Tibial nerve (tissue), 4 donors: ENCODE measurements around the gene KRT86. TPM values are rescaled to one million over a fixed set of nuclear protein-coding genes. Genes with fewer than 3 reads are reported as not detected.
"Not testable (repeated sequence)": the region's sequence is repeated elsewhere in the genome, so short reads cannot be mapped to it uniquely, and the experiment has no call there.

Experiments used
- DNase-seq, 2 donors: peaks; one replicate each; pipeline ENCODE4 v3.0.0-alpha.2; 2019; ENCODE audit warnings: low spot score in 2 of 2
- H3K27ac ChIP-seq, 4 donors: fragments of 200-600 bp; sonication (generic) in 3 of 4; one replicate each; pipeline ENCODE4 v1.5.1; 2017 to 2019; ENCODE audit warnings: mild to moderate bottlenecking in 1 of 4
- H3K27me3 ChIP-seq, 2 donors: fragments of 200-600 bp; sonication (generic) in 1 of 2; one replicate each; pipeline versions ENCODE4 v1.5.1 to v1.6.0; 2017 to 2019
- H3K36me3 ChIP-seq, 3 donors: fragments of 200-600 bp; sonication (generic); one replicate each; pipeline ENCODE4 v1.5.1; 2018 to 2019
- H3K4me1 ChIP-seq, 4 donors: fragments of 200-600 bp; sonication (generic) in 3 of 4; one replicate each; pipeline ENCODE4 v1.5.1; 2017 to 2019
- H3K4me3 ChIP-seq, 4 donors: fragments of 200-600 bp; sonication (generic) in 3 of 4; one replicate each; pipeline ENCODE4 v1.5.1; 2017 to 2019; ENCODE audit warnings: mild to moderate bottlenecking in 1 of 4, moderate library complexity in 1 of 4
- H3K9me3 ChIP-seq, 4 donors: fragments of 200-600 bp; sonication (generic) in 3 of 4; one replicate each; pipeline ENCODE4 v1.5.1; 2017 to 2019
- EP300 ChIP-seq, 2 donors: sonication (generic); formaldehyde crosslinking; IDR thresholded peaks; one replicate each; pipeline ENCODE4 v1.6.1; 2017; ENCODE audit warnings: antibody characterized with exemption in 2 of 2, mild to moderate bottlenecking in 1 of 2
- POLR2A ChIP-seq, 2 donors: fragments of 450-650 bp; IDR thresholded peaks; one replicate each; pipeline ENCODE4 v1.6.1; 2017; ENCODE audit warnings: antibody characterized with exemption in 2 of 2, mild to moderate bottlenecking in 2 of 2, moderate library complexity in 2 of 2
- WGBS, 2 donors: methylation state at CpG; one replicate each; pipeline ENCODE4 v1.1.5; 2018; 5-methylcytosine and 5-hydroxymethylcytosine counted together
- total RNA-seq, 4 donors: library from RNA; depleted of rRNA; stranded (reverse); fragments of >200 nt; gene quantifications; one replicate each; pipeline ENCODE4 v1.1.0, GENCODE V29; 2016
- TF ChIP-seq, protein P1 (sequence below), 5 experiments: fragments of 200-600 bp in 3 of 5; fragments of 450-650 bp in 2 of 5; sonication (generic) in 3 of 5; IDR thresholded peaks; one replicate each; pipeline ENCODE4 v1.5.1; 2016 to 2019; ENCODE audit warnings: antibody characterized with exemption in 5 of 5, mild to moderate bottlenecking in 3 of 5, moderate library complexity in 2 of 5

KRT86 gene
- total RNA-seq, 4 donors from 2014 or later, result not detected

DNA sequence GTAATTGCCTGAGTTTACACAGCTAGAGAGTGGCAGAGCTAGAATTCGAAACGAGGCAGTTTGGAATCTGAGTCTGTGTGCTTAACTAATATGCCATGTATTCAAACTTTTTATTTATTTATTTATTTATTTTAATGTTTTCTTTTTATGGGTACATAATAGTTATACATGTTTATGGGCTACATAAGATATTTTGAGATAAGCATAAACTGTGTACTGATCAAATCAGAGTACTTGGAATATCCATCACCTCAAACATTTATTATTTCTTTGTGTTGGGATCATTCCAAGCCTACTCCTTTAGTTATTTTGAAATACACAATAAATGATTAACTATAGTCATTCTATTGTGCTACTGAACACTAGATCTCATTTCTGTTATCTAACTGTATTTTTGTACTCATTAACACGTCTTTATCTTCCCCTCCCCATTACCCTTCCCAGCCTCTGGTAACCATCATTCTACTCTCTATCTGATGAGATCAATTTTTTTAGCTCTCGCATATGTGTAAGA is 24.3 kb downstream of the KRT86 start:
- Histone ChIP-seq H3K27ac (no peak overlapping the region), H3K36me3 (no peaks in the 10 kb centered on the region), H3K27me3 (peaks cover 0 to 17% of the 10 kb centered on the region in 2 donors), H3K9me3 (no peaks in the 10 kb centered on the region), H3K4me1 (no peaks in the 10 kb centered on the region), H3K4me3 (no peak overlapping the region)
- DNase-seq, result no peak
- 75 to 77% methylated on average over 4 of the region's 4 CpGs for WGBS, 2 donors
- TF ChIP-seq EP300 (IDR thresholded peaks at IDR 0.05), result no peak
- TF ChIP-seq POLR2A (IDR thresholded peaks at IDR 0.05), result no peak
- TF ChIP-seq, protein P1, sequence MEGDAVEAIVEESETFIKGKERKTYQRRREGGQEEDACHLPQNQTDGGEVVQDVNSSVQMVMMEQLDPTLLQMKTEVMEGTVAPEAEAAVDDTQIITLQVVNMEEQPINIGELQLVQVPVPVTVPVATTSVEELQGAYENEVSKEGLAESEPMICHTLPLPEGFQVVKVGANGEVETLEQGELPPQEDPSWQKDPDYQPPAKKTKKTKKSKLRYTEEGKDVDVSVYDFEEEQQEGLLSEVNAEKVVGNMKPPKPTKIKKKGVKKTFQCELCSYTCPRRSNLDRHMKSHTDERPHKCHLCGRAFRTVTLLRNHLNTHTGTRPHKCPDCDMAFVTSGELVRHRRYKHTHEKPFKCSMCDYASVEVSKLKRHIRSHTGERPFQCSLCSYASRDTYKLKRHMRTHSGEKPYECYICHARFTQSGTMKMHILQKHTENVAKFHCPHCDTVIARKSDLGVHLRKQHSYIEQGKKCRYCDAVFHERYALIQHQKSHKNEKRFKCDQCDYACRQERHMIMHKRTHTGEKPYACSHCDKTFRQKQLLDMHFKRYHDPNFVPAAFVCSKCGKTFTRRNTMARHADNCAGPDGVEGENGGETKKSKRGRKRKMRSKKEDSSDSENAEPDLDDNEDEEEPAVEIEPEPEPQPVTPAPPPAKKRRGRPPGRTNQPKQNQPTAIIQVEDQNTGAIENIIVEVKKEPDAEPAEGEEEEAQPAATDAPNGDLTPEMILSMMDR (IDR thresholded peaks at IDR 0.05), result no peak

DNA sequence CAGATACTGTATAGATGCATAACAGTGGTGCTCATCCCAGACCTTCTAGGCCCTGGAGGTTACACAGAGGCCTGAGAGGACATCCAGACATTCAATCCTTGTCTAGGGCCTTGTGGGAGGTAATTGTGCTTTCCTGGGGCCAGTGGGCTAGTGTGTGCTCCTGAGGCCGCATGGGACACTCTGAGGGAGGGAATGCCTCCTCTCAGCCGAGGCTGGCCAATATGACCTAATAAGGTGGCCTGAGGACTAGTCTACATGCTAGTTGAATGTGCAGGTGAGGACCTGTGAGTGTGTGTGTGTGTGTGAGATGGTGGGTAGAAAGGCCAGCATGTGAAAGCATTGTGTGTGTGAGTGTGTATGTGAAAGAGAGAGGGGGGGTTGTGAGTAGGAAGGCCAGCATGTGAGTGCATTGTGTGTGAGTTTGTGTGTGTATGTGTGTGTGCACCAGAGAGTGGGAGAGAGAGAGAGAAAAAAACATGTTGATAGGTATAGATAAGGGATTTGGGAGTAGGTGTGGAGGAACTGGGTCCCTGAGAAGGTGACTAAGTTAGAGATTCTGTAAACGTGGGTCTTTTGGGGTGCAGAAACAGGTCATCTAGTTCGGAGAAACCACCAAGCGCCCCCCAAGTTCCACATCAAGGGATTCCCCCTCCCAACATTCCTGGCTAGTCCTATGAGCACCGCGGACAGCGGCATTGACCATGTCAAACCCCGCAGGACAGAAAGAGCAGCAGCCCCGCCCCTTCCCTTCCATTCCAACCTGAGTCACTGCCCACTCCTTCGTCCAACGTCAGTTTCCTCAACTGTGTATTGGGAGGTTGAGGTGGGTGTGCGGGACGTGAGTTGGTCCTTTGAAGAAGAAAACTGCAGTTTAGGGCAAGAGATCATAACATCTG is 26.6 kb downstream of the KRT86 start:
- Histone ChIP-seq H3K9me3 (no peaks in the 10 kb centered on the region), H3K4me3 (no peak overlapping the region), H3K27me3 (peaks cover 0 to 8% of the 10 kb centered on the region in 2 donors), H3K27ac (no peak overlapping the region), H3K36me3 (no peaks in the 10 kb centered on the region), H3K4me1 (no peaks in the 10 kb centered on the region)
- WGBS, 2 donors, result 41% methylated on average over 14 of the region's 14 CpGs
- DNase-seq, result no peak
- TF ChIP-seq, protein P1 (IDR thresholded peaks at IDR 0.05), result no peak
- no peak for TF ChIP-seq EP300 (IDR thresholded peaks at IDR 0.05)
- TF ChIP-seq POLR2A (IDR thresholded peaks at IDR 0.05), result no peak

DNA sequence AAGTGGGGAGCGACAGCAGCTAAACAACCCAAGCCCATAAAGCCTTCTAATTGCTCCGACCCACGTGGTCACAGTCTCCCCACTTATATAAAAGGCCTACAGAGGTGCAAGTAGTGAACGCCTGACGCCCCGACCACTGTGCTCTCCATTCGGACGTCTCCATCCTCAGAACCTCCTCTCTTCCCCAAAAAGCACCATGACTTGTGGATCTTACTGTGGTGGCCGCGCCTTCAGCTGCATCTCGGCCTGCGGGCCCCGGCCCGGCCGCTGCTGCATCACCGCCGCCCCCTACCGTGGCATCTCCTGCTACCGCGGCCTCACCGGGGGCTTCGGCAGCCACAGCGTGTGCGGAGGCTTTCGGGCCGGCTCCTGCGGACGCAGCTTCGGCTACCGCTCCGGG is 27.3 kb downstream of the KRT86 start:
- not testable (repeated sequence) for H3K9me3 ChIP-seq, DNase-seq, H3K27ac ChIP-seq, H3K36me3 ChIP-seq, H3K4me1 ChIP-seq, H3K4me3 ChIP-seq
- peaks cover 0 to 10% of the 10 kb centered on the region in 2 donors for H3K27me3 ChIP-seq
- 74 to 80% methylated on average over 16 to 17 of the region's 31 CpGs for WGBS, 2 donors

DNA sequence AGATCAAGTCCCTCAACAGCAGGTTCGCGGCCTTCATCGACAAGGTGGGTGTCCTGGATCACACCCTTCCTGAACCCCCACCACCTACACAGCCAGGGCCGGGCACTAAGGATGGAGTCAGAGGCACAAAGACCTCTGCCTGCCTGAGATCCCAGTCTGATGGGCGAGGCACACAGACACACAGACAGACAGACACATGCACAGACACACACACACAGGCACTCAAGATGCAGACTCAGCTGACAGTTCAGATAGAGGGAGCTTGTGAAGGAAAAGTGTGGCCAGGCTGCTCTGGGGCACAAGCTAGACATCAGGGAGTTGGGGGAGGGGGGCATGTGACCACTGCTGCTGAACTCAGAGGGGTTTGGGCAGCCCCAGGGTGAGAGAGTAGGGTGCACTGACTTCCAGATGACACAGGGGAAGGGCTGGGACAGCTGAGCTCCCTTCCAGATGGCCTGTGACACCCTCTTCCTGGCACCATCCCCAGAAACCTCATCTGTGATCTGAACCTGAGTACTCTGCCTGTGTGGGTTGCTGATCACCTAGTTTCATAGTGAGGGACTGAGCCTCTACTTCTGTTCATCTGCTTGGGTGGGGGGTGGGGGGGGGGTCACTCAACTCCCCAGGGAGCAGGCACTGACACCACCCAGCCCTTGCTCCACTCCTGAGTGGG is 27.9 kb downstream of the KRT86 start:
- H3K27me3 ChIP-seq, H3K4me1 ChIP-seq, H3K27ac ChIP-seq, H3K4me3 ChIP-seq, DNase-seq, H3K36me3 ChIP-seq, H3K9me3 ChIP-seq: not testable (repeated sequence)
- WGBS, 2 donors, result no CpG with 5 or more reads among the region's 5 CpGs

DNA sequence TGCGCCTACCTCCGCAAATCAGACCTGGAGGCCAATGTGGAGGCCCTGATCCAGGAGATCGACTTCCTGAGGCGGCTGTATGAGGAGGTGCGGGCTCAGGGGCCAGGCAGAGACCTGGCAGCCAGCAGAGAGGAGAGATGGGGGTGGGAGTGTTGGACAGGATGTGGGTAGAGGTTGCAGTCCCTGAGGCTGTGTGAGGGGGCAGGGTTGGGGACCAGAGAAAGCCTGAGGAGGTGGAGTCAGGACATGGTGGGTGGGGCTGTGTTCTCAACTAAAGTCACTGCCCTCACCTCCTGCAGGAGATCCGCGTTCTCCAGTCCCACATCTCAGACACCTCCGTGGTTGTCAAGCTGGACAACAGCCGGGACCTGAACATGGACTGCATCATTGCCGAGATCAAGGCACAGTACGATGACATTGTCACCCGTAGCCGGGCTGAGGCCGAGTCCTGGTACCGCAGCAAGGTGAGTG is 30.5 kb downstream of the KRT86 start:
- H3K27ac ChIP-seq, H3K36me3 ChIP-seq, DNase-seq, H3K9me3 ChIP-seq, H3K4me3 ChIP-seq: not testable (repeated sequence)
- peaks cover 0 to 12% (median 7%) of the 10 kb centered on the region in 4 donors for H3K4me1 ChIP-seq
- WGBS, 2 donors, result 75 to 79% methylated on average over 14 to 15 of the region's 15 CpGs
- H3K27me3 ChIP-seq, result peaks cover 0 to 32% of the 10 kb centered on the region in 2 donors

DNA sequence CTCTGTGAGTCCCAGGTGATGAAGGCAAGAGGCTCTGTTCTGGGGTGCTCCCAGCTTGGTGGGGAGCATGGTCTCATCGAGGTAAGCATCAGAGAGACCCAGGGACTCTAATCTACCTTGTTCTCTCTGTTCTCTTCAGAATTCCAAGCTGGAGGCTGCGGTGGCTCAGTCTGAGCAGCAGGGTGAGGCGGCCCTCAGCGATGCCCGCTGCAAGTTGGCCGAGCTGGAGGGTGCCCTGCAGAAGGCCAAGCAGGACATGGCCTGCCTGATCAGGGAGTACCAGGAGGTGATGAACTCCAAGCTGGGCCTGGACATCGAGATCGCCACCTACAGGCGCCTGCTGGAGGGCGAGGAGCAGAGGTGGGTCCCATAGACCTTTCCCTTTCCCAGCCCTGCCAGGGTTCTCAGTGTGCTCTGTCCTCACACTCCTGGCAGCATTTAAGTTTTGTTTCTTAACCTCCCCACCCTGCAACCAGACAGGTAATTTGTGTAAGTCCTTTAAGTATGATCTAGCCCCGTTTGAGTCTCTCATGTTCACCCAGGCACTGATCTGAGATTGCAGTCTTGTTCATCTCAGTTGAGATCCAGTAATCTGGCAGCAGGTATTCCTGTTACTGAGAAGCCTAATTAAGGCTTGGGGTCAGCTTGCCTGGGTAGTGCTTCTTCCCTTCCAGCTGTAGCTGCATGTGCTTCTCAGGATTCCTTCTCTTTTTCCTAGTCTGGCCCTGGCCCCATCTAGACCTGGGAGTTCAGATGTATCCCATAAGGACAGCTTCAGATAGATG is 31.7 kb downstream of the KRT86 start:
- peaks cover 0 to 34% of the 10 kb centered on the region in 2 donors for H3K27me3 ChIP-seq
- no peaks in the 10 kb centered on the region for H3K9me3 ChIP-seq
- no peak overlapping the region for H3K4me3 ChIP-seq
- DNase-seq, result no peak
- 67 to 72% methylated on average over 5 to 10 of the region's 11 CpGs for WGBS, 2 donors
- TF ChIP-seq EP300 (IDR thresholded peaks at IDR 0.05) (no peak), POLR2A (IDR thresholded peaks at IDR 0.05) (no peak)
- TF ChIP-seq, protein P1 (IDR thresholded peaks at IDR 0.05), result no peak
- H3K4me1 ChIP-seq, result peaks cover 0 to 12% (median 7%) of the 10 kb centered on the region in 4 donors
- H3K36me3 ChIP-seq, result no peaks in the 10 kb centered on the region
- no peak overlapping the region for H3K27ac ChIP-seq
